Astrocyte of the cerebellum (primary cell): ENCODE results near the gene NTMT1.
"Not testable (repeated sequence)": the region's sequence is repeated elsewhere in the genome, so short reads cannot be mapped to it uniquely, and the experiment has no call there.

Experiments
- DNase-seq: peaks from one replicate; pipeline ENCODE4 v3.0.0-alpha.2; 2011; ENCODE audit warnings: low read depth
- H3K4me3 ChIP-seq: 2 replicates; pipeline ENCODE4 v1.5.1; 2011; ENCODE audit warnings: mild to moderate bottlenecking, low read depth, low read length, moderate library complexity
- in situ Hi-C: cut with HindIII; loops from 2 replicates; pipeline ENCODE4 v1.10.0; 2017; ENCODE audit warnings: low sequenced_read_pairs
- TF ChIP-seq, protein P1 (sequence below): IDR thresholded peaks from 2 replicates; pipeline ENCODE4 v1.5.1; 2012; ENCODE audit warnings: low read length, low read depth, moderate library complexity, mild to moderate bottlenecking; ENCODE audit errors: missing control alignments

NTMT1 gene

GRCh38 chr9:129661029-129661428, 35.1 kb downstream of the NTMT1 start:
- in situ Hi-C loops, result no loop called here
- TF ChIP-seq, protein P1, sequence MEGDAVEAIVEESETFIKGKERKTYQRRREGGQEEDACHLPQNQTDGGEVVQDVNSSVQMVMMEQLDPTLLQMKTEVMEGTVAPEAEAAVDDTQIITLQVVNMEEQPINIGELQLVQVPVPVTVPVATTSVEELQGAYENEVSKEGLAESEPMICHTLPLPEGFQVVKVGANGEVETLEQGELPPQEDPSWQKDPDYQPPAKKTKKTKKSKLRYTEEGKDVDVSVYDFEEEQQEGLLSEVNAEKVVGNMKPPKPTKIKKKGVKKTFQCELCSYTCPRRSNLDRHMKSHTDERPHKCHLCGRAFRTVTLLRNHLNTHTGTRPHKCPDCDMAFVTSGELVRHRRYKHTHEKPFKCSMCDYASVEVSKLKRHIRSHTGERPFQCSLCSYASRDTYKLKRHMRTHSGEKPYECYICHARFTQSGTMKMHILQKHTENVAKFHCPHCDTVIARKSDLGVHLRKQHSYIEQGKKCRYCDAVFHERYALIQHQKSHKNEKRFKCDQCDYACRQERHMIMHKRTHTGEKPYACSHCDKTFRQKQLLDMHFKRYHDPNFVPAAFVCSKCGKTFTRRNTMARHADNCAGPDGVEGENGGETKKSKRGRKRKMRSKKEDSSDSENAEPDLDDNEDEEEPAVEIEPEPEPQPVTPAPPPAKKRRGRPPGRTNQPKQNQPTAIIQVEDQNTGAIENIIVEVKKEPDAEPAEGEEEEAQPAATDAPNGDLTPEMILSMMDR, result no peak
- no peak for DNase-seq
- no peak overlapping the region for H3K4me3 ChIP-seq

DNA sequence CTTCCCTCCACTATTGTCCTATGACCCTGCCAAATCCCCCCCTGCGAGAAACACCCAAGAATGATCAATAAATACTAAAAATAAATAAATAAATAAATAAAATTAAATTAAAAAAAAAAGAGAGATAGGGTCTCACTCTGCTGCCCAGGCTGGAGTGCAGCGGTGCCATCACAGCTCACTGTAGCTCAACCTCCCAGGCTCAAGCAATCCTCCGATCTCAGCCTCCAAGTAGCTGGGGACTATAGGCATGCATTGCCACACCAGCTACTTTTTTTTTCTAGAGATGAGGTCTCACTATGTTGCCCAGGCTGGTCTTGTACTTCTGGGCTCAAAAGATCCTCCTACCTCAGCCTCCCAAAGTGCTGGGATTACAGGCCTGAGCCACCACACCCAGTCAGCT, 36.3 kb downstream of the NTMT1 start:
- DNase-seq, H3K4me3 ChIP-seq: not testable (repeated sequence)

DNA sequence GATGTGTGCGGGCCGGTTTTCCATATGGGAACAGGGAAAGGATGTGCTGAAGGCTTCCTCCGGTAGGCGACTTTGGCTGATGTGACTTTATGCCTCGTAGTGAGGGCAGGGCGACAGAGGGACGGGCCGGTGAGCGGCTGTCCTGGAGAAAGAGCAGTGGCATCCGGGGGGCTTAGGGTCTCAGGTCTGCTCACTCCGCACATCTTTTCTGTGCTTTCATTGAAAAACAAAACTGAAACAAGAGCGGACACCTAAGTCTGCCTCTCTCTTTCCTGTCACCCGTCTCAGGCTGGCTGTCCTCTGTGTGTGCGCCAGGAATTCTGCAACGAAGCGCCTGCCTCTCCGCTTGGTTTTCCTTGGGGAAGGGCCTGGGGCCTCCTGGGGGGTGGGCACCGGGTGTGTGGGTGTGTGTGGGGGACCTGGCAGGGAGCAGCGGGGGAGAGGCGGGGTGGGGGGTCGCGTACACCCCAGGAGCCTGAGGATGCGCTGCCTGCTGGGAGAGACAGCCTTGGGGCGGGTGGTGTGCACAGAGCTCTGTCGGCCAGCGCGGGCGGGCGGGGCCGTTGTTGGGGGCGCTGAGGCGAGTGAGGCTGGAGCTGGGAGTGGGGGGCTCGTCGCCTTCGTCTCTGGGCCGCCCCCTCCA, 38.9 kb downstream of the NTMT1 start:
- in situ Hi-C loops, result no loop called here
- no peak for DNase-seq
- peak overlapping the region; percentile 32 for H3K4me3 ChIP-seq
- TF ChIP-seq, protein P1, result no peak

More for the DNA sequence above, 36.3 kb downstream of the NTMT1 start:
- in situ Hi-C loops, result not testable (repeated sequence)

GRCh38 chr9:129665389-129665775, 39.4 kb downstream of the NTMT1 start, which contains the start of gene PRRX2:
TSS of gene PRRX2 (plus strand) at chr9:129665647. CDS start at chr9:129665868, 221 bp downstream.
- peak within 1 kb of the TSS; percentile 32 for H3K4me3 ChIP-seq
- DNase-seq, result no peak
- in situ Hi-C loops, result no loop called here
- TF ChIP-seq, protein P1, result no peak

DNA sequence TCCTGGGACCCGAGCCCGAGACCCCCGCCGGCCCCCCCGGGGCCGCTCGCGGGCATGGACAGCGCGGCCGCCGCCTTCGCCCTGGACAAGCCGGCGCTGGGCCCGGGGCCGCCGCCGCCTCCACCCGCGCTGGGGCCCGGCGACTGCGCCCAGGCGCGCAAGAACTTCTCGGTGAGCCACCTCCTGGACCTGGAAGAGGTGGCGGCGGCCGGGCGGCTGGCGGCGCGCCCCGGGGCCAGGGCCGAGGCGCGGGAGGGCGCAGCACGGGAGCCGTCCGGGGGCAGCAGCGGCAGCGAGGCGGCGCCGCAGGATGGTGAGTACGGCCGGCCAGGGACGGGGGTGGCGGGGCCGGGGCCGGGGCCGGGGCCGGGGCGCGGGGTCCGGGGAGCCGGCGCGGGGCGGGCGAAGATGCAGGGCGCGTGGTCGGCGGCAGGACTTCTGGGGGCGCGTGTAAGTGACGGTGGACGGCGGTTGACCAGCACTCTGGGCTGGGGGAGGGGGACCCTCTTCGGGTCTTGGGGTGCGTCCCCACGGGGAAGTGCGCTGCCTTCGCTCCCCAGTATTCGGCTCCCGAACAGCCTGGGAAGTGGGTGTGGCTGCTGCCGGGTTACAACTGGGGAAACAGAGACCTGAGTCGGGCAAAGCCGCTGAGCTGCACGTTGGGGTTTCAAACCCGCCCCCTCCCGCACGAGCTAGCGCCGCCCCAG, 40.0 kb downstream of the NTMT1 start:
- TF ChIP-seq, protein P1, result no peak
- DNase-seq, result no peak
- in situ Hi-C loops, result no loop called here
- H3K4me3 ChIP-seq, result peak overlapping the region; percentile 32

GRCh38 chr9:129666575-129666974, 40.6 kb downstream of the NTMT1 start:
- H3K4me3 ChIP-seq, result peak overlapping the region; percentile 30

More at GRCh38 chr9:129666575-129666974, 40.6 kb downstream of the NTMT1 start:
- DNase-seq, result no peak
- in situ Hi-C loops, result no loop called here
- TF ChIP-seq, protein P1, result no peak
